ENCODE measurements around the gene ADM. TPM values are rescaled to one million over a fixed set of nuclear protein-coding genes. Genes with fewer than 3 reads are reported as not detected.

The ADM gene
- total RNA-seq, 2 experiments from 2014 or later, result 3.0 to 3.5 TPM

DNA sequence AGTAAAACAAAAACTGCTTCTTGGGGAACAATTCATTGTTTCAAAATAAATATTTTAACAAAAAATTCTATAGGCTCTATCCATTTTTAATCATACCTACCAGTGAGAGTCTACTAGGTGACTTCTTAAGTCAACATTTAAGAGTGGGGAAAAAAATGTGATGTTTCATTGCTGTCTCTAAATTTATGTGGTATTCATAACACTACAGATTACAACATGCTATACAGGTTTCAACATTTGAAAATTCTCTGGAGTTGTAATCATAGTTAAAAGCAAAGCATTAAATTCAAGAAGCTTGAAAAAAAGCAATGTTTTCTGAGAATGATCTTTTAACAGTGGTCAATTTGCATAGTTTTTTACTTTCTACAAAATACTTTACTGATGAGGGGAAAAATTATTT, 29.2 kb upstream of the ADM start:
- CTCF ChIA-PET, result no interaction called here
- Mint-ChIP-seq H3K4me1 (ENCODE audit: low read depth) (peaks cover 3% of the 10 kb centered on the region), H3K36me3 (no peaks in the 10 kb centered on the region), H3K27me3 (no peaks in the 10 kb centered on the region), H3K9me3 (no peaks in the 10 kb centered on the region), H3K27ac (no peak overlapping the region), H3K4me3 (no peak overlapping the region)
- DNase-seq, result no peak
- POLR2A ChIA-PET, result no interaction called here
- intact Hi-C loops (cut with micrococcal nuclease), result no loop called here

DNA sequence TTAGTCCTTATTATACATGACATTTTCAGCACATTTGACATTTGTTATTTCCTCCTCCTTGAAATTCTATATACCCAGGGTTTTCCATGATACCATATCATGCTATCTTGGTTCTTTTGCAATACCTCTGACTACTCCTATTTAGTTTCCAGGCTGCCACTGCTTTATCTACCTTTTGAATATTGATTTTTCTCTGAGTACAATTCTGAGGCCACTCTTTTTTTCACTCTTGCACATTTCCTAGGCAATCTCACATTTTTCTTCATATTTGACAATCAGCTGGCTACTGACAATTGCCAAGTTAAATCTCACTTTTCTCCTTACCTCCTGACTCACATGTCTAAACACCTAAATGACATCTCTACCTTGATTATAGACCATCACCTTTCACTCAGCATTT, 22.8 kb upstream of the ADM start:
- Mint-ChIP-seq H3K4me1 (ENCODE audit: low read depth) (peaks cover 9% of the 10 kb centered on the region), H3K27ac (no peak overlapping the region), H3K36me3 (no peaks in the 10 kb centered on the region), H3K4me3 (no peak overlapping the region), H3K9me3 (no peaks in the 10 kb centered on the region), H3K27me3 (peaks cover 5% of the 10 kb centered on the region)
- ChIA-PET POLR2A (no interaction called here), CTCF (no interaction called here)
- intact Hi-C loops (cut with micrococcal nuclease), result no loop called here
- DNase-seq, result no peak

DNA sequence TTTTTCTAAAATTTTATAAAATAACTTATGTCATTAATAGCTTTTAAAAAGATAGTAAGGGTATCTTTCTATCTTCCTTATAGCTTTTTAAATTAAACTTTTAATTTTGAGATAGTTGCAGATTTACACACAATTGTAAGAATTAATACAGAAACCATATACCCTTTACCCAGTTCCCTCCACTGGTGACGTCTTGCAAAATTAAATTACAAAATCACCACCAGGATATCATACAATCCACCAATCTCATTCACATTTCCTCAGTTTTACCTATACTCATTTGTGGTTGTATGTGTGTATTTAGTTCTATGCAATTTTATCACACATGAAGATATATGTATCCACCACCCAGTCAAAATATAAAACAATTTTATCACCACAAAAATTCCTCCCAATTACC, 20.9 kb upstream of the ADM start:
- ChIA-PET CTCF (interaction anchor here (1.5 to 2.4 kb wide), 3 partner anchors 14 to 76 kb away, joined by 5 to 8 read pairs (median 6); no protein-coding TSS in a partner anchor), POLR2A (no interaction called here)
- H3K27ac Mint-ChIP-seq, result no peak overlapping the region
- H3K4me3 Mint-ChIP-seq, result no peak overlapping the region
- DNase-seq, result no peak
- no peaks in the 10 kb centered on the region for H3K36me3 Mint-ChIP-seq
- peaks cover 5% of the 10 kb centered on the region for H3K27me3 Mint-ChIP-seq
- no peaks in the 10 kb centered on the region for H3K9me3 Mint-ChIP-seq
- peaks cover 9% of the 10 kb centered on the region for H3K4me1 Mint-ChIP-seq (ENCODE audit: low read depth)
- intact Hi-C loops (cut with micrococcal nuclease), result no loop called here

DNA sequence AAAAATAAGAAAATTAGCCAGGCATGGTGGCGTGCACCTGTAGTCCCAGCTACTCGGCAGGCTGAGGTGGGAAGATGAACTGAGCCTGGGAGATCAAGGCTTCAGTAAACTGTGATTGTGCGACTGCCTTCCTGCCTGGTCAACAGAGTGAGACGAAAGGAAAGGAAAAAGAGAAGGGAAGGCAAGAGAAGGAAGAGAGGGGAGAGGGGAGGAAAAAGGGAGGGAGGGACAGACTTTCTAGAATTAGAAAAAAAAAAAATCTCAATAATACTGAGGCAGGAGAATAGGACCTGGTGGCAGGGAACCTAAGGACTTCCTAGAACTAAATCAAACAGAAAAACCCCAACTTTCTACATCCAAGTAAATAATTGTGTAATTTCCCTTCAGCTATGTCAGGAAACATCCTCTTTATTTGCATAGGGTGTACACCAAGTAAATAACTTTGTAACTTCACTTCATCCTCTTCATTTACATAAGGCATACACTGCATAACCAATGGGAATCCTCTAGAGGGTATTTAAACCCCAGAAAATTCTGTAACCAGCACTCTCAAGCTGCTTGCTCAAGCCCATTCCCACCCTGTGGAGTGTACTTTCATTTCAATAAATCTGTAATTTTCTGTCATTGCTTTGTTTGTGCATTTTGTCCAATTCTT, 19.6 kb upstream of the ADM start:
- POLR2A ChIA-PET, result interaction anchor here (0.6 kb wide), 1 partner anchor 28 kb away, joined by 3 read pairs; no protein-coding TSS in a partner anchor
- peaks cover 9% of the 10 kb centered on the region for H3K4me1 Mint-ChIP-seq (ENCODE audit: low read depth)
- CTCF ChIA-PET, result interaction anchor here (2.4 kb wide), 1 partner anchor 78 kb away, joined by 8 read pairs; no protein-coding TSS in a partner anchor

DNA sequence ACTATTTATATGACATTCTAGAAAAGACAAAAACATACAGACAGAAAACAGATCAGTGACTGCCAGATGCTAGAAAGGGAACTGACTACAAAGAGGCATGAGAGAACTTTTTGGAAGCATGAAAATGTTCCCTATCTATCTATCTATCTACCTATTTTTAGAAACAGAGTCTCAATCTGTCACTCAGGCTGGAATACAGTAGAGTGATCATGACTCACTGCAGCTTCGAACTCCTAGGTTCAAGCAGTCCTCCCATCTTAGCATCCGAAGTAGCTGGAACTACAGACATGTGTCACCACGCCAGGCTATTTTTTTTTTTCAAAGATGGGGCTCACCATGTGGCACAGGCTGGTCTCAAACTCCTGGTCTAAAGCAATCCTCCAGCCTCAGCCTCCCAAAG, 17.7 kb upstream of the ADM start:
- Mint-ChIP-seq H3K36me3 (no peaks in the 10 kb centered on the region), H3K4me1 (ENCODE audit: low read depth) (peaks cover 16% of the 10 kb centered on the region), H3K27me3 (peaks cover 6% of the 10 kb centered on the region), H3K27ac (no peak overlapping the region), H3K9me3 (no peaks in the 10 kb centered on the region), H3K4me3 (no peak overlapping the region)
- DNase-seq, result no peak
- CTCF ChIA-PET, result interaction anchor here (1.9 kb wide), 1 partner anchor 17 kb away, joined by 8 read pairs; the partner anchor contains the start of gene ADM
- intact Hi-C loops (cut with micrococcal nuclease), result no loop called here
- POLR2A ChIA-PET, result no interaction called here

More for the DNA sequence above, 19.6 kb upstream of the ADM start:
- intact Hi-C loops (cut with micrococcal nuclease), result no loop called here
- H3K4me3 Mint-ChIP-seq, result no peak overlapping the region
- H3K36me3 Mint-ChIP-seq, result no peaks in the 10 kb centered on the region
- H3K27ac Mint-ChIP-seq, result no peak overlapping the region
- no peaks in the 10 kb centered on the region for H3K9me3 Mint-ChIP-seq
- DNase-seq, result no peak
- peaks cover 5% of the 10 kb centered on the region for H3K27me3 Mint-ChIP-seq

DNA sequence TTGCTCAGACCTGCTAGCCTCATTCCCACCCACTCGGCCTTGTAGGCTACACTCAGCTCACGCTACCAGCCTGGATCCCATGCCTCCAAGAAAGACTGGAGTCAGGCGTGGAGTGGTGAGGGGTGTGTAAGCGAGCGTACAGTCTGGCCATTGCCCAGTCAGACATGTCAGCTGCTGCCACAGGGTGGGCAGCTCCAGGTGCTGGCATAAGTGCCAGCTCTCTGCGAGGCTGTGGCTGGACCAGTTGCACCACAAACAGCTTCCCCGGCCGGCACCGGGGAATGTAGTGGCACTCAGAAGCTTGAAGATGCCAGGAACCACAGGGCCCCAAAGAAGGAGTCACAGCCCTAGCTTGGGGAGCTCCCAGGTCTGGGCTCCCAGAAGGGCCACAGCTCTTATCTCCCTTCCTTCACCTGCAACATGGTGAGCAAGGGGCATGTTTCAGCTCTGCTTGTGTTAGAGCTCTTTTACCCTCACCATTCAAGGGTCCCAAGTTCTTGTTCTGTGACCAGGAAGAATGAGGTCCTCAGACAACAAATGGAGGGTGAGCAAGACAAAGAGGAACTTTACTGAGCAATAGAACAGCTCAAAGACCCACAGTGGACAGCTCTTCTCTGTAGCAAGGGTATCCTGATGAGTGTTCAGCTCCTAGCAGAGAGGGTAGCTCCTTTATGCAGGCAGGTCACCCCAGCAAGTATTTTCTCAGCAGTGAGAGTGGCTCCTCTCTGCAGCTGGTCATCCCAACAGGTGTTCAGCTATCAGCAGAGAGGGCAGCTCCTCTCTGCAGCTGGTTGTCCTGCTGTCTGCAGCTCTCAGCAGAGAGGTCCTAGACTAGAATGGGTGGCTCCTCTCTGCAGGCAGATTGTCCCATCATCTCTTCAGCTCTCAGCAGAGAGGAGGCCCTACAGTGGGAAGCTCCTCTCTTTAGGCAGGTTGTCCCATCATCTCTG, 16.8 kb upstream of the ADM start:
- CTCF ChIA-PET, result interaction anchor here (0.8 to 1.9 kb wide), 3 partner anchors 10 to 20 kb away, joined by 3 to 8 read pairs (median 6); partner anchors contain the start of gene ADM
- Mint-ChIP-seq H3K4me1 (ENCODE audit: low read depth) (peaks cover 22% of the 10 kb centered on the region), H3K9me3 (no peaks in the 10 kb centered on the region), H3K36me3 (no peaks in the 10 kb centered on the region), H3K27me3 (peaks cover 6% of the 10 kb centered on the region), H3K27ac (no peak overlapping the region), H3K4me3 (no peak overlapping the region)
- POLR2A ChIA-PET, result interaction anchor here (0.6 to 0.8 kb wide), 3 partner anchors 67 to 975 kb away, joined by 3 to 7 read pairs (median 3); no protein-coding TSS in a partner anchor
- intact Hi-C loops (cut with micrococcal nuclease), result no loop called here
- DNase-seq, result no peak

DNA sequence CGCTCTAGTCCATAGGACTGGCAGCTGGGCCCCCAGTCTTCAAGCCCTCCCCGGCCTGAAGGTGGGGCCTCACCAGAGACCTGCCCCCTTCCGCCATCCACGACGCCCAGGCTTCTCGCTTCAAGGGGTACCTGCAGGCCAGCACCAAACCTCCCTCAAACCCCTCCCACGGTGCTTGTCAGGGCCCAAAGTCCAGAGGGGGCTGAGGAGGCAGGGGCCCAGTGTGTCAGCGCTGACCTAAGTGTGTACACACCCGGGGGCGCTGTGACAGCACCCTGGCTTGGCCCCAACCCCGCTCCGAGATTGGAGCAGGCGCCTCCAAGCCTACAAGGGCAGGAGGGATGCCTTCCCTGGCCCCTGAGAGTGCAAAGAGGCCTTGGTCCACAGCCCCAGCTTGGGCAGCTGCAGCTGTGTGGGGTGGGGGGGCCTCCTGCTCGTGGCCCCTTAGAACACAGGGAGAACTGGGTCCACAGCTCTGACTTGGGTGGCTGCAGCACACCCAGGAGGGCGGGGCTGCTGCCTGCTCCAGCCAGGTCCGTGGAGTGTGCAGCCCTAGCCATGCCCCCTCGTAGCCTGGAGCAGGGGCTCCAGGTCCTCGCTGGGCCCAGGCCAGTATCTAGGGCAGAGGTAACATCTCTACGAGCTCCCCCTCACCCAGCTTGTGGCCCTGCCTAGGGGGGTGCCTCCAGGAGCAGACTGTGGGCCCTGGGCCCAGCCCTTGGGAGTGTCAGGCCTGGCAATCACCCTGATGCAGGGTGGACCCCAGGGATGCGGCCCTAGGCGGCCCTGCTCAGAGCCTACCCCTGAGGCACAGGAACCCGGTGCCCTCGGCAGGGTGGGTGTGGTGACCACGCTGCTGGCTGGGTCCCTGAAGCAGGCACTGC, 15.8 kb upstream of the ADM start:
- POLR2A ChIA-PET, result interaction anchor here (0.6 kb wide), 1 partner anchor 976 kb away, joined by 3 read pairs; no protein-coding TSS in a partner anchor
- intact Hi-C loops (cut with micrococcal nuclease), result no loop called here

DNA sequence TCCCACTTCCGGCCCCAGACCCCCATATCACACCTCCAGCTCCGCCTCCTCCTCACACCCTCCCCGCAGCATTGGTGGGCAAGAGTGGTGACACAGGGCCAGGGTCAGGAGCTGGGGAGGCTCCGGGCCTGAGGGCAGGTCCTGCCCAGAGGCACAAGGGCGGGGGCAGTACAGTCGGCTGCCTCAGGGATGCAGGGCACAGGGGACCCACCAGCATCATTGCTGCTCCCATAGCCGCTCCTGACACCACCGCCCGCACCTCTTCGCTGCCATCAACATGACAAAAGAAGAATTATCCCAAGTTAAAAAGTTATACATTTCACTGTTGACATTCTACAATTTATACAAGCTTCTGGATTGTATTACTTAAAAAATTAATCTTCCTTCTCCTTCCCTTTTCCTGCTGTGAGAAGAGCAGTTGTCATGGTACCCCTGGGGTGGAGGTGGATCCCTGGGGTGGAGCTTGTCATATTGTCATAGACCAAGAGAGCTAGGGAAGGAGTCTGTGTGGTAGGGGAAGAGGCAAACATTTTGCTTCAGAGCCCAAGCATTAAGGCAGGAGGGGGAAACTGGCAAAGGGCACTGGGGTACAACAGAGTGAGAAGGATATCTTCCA, 15.0 kb upstream of the ADM start:
- no peak for DNase-seq
- intact Hi-C loops (cut with micrococcal nuclease), result no loop called here
- CTCF ChIA-PET, result interaction anchor here (1.0 kb wide), 1 partner anchor 12 kb away, joined by 3 read pairs; no protein-coding TSS in a partner anchor
- no peaks in the 10 kb centered on the region for H3K36me3 Mint-ChIP-seq
- no peak overlapping the region for H3K27ac Mint-ChIP-seq
- POLR2A ChIA-PET, result no interaction called here
- H3K27me3 Mint-ChIP-seq, result peaks cover 4% of the 10 kb centered on the region
- H3K4me3 Mint-ChIP-seq, result no peak overlapping the region
- H3K4me1 Mint-ChIP-seq (ENCODE audit: low read depth), result peaks cover 28% of the 10 kb centered on the region
- no peaks in the 10 kb centered on the region for H3K9me3 Mint-ChIP-seq

More for the DNA sequence above, 15.8 kb upstream of the ADM start:
- peaks cover 5% of the 10 kb centered on the region for H3K27me3 Mint-ChIP-seq
- no peaks in the 10 kb centered on the region for H3K36me3 Mint-ChIP-seq
- H3K4me1 Mint-ChIP-seq (ENCODE audit: low read depth), result peaks cover 24% of the 10 kb centered on the region
- H3K4me3 Mint-ChIP-seq, result no peak overlapping the region
- CTCF ChIA-PET, result interaction anchor here (1.0 to 1.9 kb wide), 3 partner anchors 9 to 15 kb away, joined by 3 to 8 read pairs (median 3); partner anchors contain the start of gene ADM
- no peak for DNase-seq
- H3K9me3 Mint-ChIP-seq, result no peaks in the 10 kb centered on the region
- H3K27ac Mint-ChIP-seq, result no peak overlapping the region

DNA sequence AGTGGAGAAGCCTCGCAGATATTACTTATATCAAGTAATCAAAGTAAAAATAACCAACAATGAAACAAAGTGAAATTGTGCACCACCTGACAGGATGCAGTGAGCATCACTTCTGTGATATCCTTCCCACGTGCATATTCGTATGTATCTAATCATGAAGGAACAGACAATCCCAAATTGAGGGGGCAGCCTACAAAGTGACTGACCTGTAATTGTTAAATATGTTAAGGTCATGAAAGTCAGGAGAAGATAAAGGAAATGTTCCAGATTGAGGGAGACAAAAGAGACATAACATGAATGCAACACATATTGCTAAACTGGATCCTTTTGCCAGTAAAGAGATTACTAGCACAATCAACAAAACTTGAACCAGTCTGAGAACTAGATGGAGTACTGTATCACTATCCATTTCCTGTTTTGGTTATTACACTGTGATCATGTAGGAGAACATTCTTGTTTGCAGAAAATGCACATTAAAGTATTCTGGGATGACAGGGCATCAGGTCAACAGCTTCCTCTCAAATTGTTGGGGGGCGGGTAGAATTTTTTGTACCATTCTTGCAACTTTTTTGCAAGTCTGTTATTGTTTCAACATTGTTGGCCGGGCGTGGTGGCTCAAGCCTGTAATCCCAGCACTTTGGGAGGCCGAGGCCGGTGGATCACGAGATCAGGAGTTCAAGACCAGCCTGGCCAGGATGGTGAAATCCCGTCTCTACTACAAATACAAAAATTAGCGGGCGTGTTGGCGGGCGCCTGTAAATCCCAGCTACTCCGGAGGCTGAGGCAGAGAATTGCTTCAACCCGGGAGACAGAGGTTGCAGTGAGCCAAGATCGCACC, 12.9 kb upstream of the ADM start:
- Mint-ChIP-seq H3K4me1 (ENCODE audit: low read depth) (peaks cover 30% of the 10 kb centered on the region), H3K36me3 (no peaks in the 10 kb centered on the region), H3K27me3 (peaks cover 24% of the 10 kb centered on the region), H3K4me3 (peak overlapping the region; percentile 20), H3K9me3 (no peaks in the 10 kb centered on the region), H3K27ac (no peak overlapping the region)
- ChIA-PET CTCF (interaction anchor here (1.0 kb wide), 1 partner anchor 534 kb away, joined by 3 read pairs; no protein-coding TSS in a partner anchor), POLR2A (no interaction called here)
- no peak for DNase-seq
- intact Hi-C loops (cut with micrococcal nuclease), result no loop called here

DNA sequence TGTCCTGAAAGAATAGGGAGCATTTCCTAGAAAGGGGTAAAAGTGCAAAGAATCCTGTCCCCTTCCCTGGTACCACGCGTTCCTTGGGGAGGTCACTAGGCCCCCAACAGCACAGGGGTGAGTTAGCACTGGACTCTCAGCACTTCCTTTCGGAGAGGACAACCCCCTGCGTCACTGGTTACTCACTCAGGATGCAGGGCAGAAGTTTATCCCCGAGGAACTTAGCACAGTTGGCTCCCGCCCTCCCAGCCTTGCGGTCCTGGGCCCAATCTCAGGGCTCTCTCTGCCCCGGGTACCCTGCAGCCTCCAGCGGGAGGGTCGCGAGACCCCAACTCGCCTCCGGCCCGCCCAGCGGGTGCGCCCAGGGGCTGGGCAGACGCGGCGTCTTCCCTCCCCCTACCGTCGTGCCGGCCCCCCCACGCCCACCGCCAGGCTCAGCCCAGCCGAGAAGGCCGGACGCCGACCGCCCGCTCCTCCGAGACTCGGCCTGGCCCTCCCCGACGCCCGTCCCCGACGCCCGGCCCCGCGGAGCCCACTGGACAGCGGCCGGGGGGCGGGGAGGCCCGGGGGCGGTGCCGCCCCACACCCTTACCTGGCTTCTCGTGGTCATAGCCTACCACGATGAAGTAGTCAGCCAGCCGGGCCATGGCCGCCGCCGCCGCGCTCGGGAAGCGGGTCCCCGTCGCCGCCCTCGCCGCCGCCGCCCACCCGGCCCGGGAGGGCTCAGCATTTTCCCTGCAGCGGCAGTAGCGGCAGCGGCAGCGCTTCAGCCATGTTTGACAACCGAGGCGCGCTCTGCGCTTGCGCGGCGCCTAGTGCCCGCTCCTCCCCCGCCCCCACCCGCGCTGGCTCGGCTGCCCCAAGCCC, 11.2 kb upstream of the ADM start, which contains the start of gene SBF2:
TSS of gene SBF2 (minus strand) at position 797 of the 867 bp plus-strand sequence. CDS start at position 647, 150 bp downstream.
- Mint-ChIP-seq H3K9me3 (no peaks in the 10 kb centered on the region), H3K27ac (no peak within 1 kb of the TSS), H3K36me3 (no peaks in the 10 kb centered on the region), H3K4me3 (peak within 1 kb of the TSS; percentile 74), H3K27me3 (peaks cover 31% of the 10 kb centered on the region), H3K4me1 (ENCODE audit: low read depth) (peaks cover 38% of the 10 kb centered on the region)
- ChIA-PET POLR2A (interaction anchor here (1.9 kb wide), 1 partner anchor 10 kb away, joined by 6 read pairs; no protein-coding TSS in a partner anchor), CTCF (interaction anchor here (0.6 to 1.0 kb wide), 3 partner anchors 13 to 536 kb away, joined by 3 read pairs; no protein-coding TSS in a partner anchor)
- intact Hi-C loops (cut with micrococcal nuclease), result loop anchor here (2.0 kb wide), 1 partner anchor 15 kb away; no protein-coding TSS in a partner anchor
- DNase-seq, result peak; percentile 85
